H1 (cell line): ENCODE results near the gene EPHA2. TPM values are rescaled to one million over a fixed set of nuclear protein-coding genes. Genes with fewer than 3 reads are reported as not detected.

Source experiments
- CTCF ChIA-PET: fragments of 300-600 bp; sonication (Branson Sonifier 250); formaldehyde crosslinking; loops from one replicate; lab custom pipeline; 2021; ENCODE audit not compliant: partially characterized antibody; lab: Charles Lee
- POLR2A ChIA-PET: fragments of 300-600 bp; sonication (Branson Sonifier 250); formaldehyde crosslinking; loops from one replicate; lab custom pipeline; 2021; ENCODE audit warnings: inconsistent platforms; ENCODE audit not compliant: partially characterized antibody; lab: Charles Lee
- DNase-seq, 2 experiments: peaks; one replicate each; pipeline versions ENCODE4 v3.0.0 to v3.0.0-alpha.2; 2010 to 2022; ENCODE audit warnings: low spot score in 2 of 2, low read depth in 1 of 2, mixed read lengths in 1 of 2
- FAIRE-seq: peaks from 2 replicates; lab custom pipeline; 2011; peaks lifted over from hg19 to GRCh38; lab: Jason Lieb, UNC
- H2AFZ ChIP-seq: 2 replicates; pipeline ENCODE4 v1.8.1; 2012; ENCODE audit warnings: low read length, inconsistent platforms
- H2AK5ac ChIP-seq: 2 replicates; pipeline ENCODE4 v1.6.1; 2013; ENCODE audit warnings: low read depth, low read length
- H2BK120ac ChIP-seq: replicated peaks from 2 replicates; pipeline ENCODE3; 2013; ENCODE audit warnings: low read depth, low read length, inconsistent platforms
- H2BK12ac ChIP-seq: 2 replicates; pipeline ENCODE4 v1.6.1; 2013; ENCODE audit warnings: low read depth, low read length
- H2BK15ac ChIP-seq: 2 replicates; pipeline ENCODE4 v1.6.1; 2013; ENCODE audit warnings: low read length
- H2BK20ac ChIP-seq: 2 replicates; pipeline ENCODE4 v1.6.1; 2013; ENCODE audit warnings: low read length
- H2BK5ac ChIP-seq: 2 replicates; pipeline ENCODE4 v1.6.1; 2013; ENCODE audit warnings: low read depth, low read length
- H3K14ac ChIP-seq: 2 replicates; pipeline ENCODE4 v1.6.1; 2013; ENCODE audit warnings: inconsistent platforms; ENCODE audit not compliant: insufficient read length
- H3K18ac ChIP-seq: 2 replicates; pipeline ENCODE4 v1.6.1; 2013; ENCODE audit warnings: low read length; ENCODE audit errors: extremely low read depth
- H3K23ac ChIP-seq: 2 replicates; pipeline ENCODE4 v1.6.1; 2013; ENCODE audit warnings: inconsistent platforms; ENCODE audit not compliant: insufficient read length
- H3K23me2 ChIP-seq: 2 replicates; pipeline ENCODE4 v1.6.1; 2013; ENCODE audit warnings: low read depth, low read length
- H3K27ac ChIP-seq: 2 replicates; pipeline ENCODE4 v1.6.1; 2011; ENCODE audit warnings: low read depth, low read length, inconsistent platforms
- H3K27me3 ChIP-seq, 4 experiments: replicated peaks in 1 of 4; 1 replicate in 1 of 4; 2 replicates in 3 of 4; pipeline versions ENCODE4 v1.6.1 to v1.8.1; 2011 to 2013; ENCODE audit warnings: low read length in 3 of 4, mild to moderate bottlenecking in 3 of 4, inconsistent platforms in 2 of 4, mixed read lengths in 2 of 4, moderate library complexity in 1 of 4; ENCODE audit not compliant: control insufficient read depth in 3 of 4, insufficient read depth in 3 of 4; ENCODE audit errors: extremely low read depth in 1 of 4
- H3K36me3 ChIP-seq, 4 experiments: 2 replicates each; pipeline versions ENCODE4 v1.6.1 to v1.8.1; 2011 to 2013; ENCODE audit warnings: mild to moderate bottlenecking in 4 of 4, low read length in 3 of 4, moderate library complexity in 2 of 4, control low read depth in 1 of 4, inconsistent platforms in 1 of 4; ENCODE audit not compliant: insufficient read depth in 4 of 4, control insufficient read depth in 2 of 4
- H3K4ac ChIP-seq: replicated peaks from 2 replicates; pipeline ENCODE3; 2013; ENCODE audit warnings: low read length, low read depth, mixed read lengths, inconsistent platforms; ENCODE audit not compliant: insufficient read length
- H3K4me1 ChIP-seq, 4 experiments: replicated peaks in 1 of 4; 1 replicate in 1 of 4; 2 replicates in 3 of 4; pipeline versions ENCODE4 v1.6.1 to v1.8.1; 2011 to 2013; ENCODE audit warnings: low read length in 3 of 4, inconsistent platforms in 2 of 4, mixed read lengths in 1 of 4; ENCODE audit not compliant: insufficient read depth in 4 of 4, control insufficient read depth in 3 of 4
- H3K4me2 ChIP-seq, 2 experiments: 2 replicates each; pipeline versions ENCODE4 v1.6.1 to v1.8.1; 2011 to 2013; ENCODE audit warnings: low read depth in 2 of 2, low read length in 2 of 2, control low read depth in 1 of 2, inconsistent platforms in 1 of 2, mild to moderate bottlenecking in 1 of 2; ENCODE audit not compliant: insufficient read depth in 1 of 2
- H3K4me3 ChIP-seq, 4 experiments: fragments of 200-600, 300-600 bp in 1 of 4; sonication (generic), shearing (Covaris generic), sonication (Bioruptor Twin) in 1 of 4; 2 replicates each; pipeline versions ENCODE4 v1.5.1 to v1.8.1; 2011 to 2016; ENCODE audit warnings: low read length in 4 of 4, low read depth in 3 of 4, control low read depth in 2 of 4, inconsistent platforms in 2 of 4, mild to moderate bottlenecking in 2 of 4, mixed read lengths in 1 of 4, moderate library complexity in 1 of 4; ENCODE audit not compliant: insufficient read depth in 2 of 4; ENCODE audit errors: extremely low read depth in 1 of 4
- H3K56ac ChIP-seq: replicated peaks from 2 replicates; pipeline ENCODE3; 2013; ENCODE audit warnings: low read depth, mild to moderate bottlenecking, mixed read lengths, low read length, inconsistent platforms; ENCODE audit not compliant: insufficient read length
- H3K79me1 ChIP-seq: 2 replicates; pipeline ENCODE4 v1.6.1; 2013; ENCODE audit warnings: low read depth, low read length, control low read depth
- H3K79me2 ChIP-seq, 2 experiments: 2 replicates each; pipeline versions ENCODE4 v1.6.1 to v1.8.1; 2012 to 2013; ENCODE audit warnings: low read length in 2 of 2, mild to moderate bottlenecking in 2 of 2, inconsistent platforms in 1 of 2; ENCODE audit not compliant: insufficient read depth in 2 of 2, control insufficient read depth in 1 of 2
- H3K9ac ChIP-seq, 4 experiments: replicated peaks in 1 of 4; 1 replicate in 1 of 4; 2 replicates in 3 of 4; pipeline versions ENCODE4 v1.6.1 to v1.8.1; 2011 to 2013; ENCODE audit warnings: low read depth in 3 of 4, low read length in 3 of 4, control low read depth in 2 of 4, mild to moderate bottlenecking in 2 of 4, moderate library complexity in 2 of 4, inconsistent platforms in 1 of 4; ENCODE audit errors: extremely low read depth in 1 of 4
- H3K9me3 ChIP-seq, 2 experiments: 2 replicates each; pipeline versions ENCODE4 v1.6.1 to v1.8.1; 2012 to 2013; ENCODE audit warnings: mild to moderate bottlenecking in 2 of 2, moderate library complexity in 2 of 2, control low read depth in 1 of 2, inconsistent platforms in 1 of 2, low read depth in 1 of 2, low read length in 1 of 2, mixed read lengths in 1 of 2; ENCODE audit not compliant: insufficient read depth in 2 of 2
- H4K20me1 ChIP-seq, 2 experiments: replicated peaks in 1 of 2; 2 replicates each; pipeline versions ENCODE3 to v1.8.1; 2011 to 2013; ENCODE audit warnings: inconsistent platforms in 2 of 2, low read length in 2 of 2, mild to moderate bottlenecking in 1 of 2; ENCODE audit not compliant: insufficient read depth in 2 of 2, control insufficient read depth in 1 of 2
- H4K5ac ChIP-seq: 2 replicates; pipeline ENCODE4 v1.6.1; 2013; ENCODE audit warnings: low read length, low read depth, mixed read lengths, inconsistent platforms; ENCODE audit not compliant: insufficient read length
- H4K8ac ChIP-seq: 2 replicates; pipeline ENCODE4 v1.8.0; 2013; ENCODE audit warnings: mild to moderate bottlenecking, moderate library complexity, low read length, inconsistent platforms; ENCODE audit not compliant: insufficient read depth; ENCODE audit errors: extremely low read depth
- H4K91ac ChIP-seq: replicated peaks from 2 replicates; pipeline ENCODE3; 2013; ENCODE audit warnings: low read length, mixed read lengths, inconsistent platforms; ENCODE audit not compliant: insufficient read length
- ASH2L ChIP-seq: fragments of 200-600, 300-600 bp; sonication (generic); IDR thresholded peaks from one replicate; pipeline ENCODE4 v1.7.1; 2017; ENCODE audit warnings: low read length
- CHD2 ChIP-seq: IDR thresholded peaks from 2 replicates; pipeline ENCODE4 v1.6.1; 2012; ENCODE audit warnings: low read length, improper control_type of control experiment
- E2F6 ChIP-seq: IDR thresholded peaks from 2 replicates; pipeline ENCODE4 v1.6.1; 2012; ENCODE audit warnings: inconsistent platforms
- EGR1 ChIP-seq: IDR thresholded peaks from 2 replicates; pipeline ENCODE4 v1.6.1; 2011; ENCODE audit warnings: low read depth, low read length, borderline replicate concordance
- EP300 ChIP-seq, 2 experiments: IDR thresholded peaks; 1 replicate in 1 of 2; 2 replicates in 1 of 2; pipeline ENCODE4 v1.6.1; 2011 to 2012; ENCODE audit warnings: low read depth in 2 of 2, low read length in 2 of 2, mild to moderate bottlenecking in 2 of 2, borderline replicate concordance in 1 of 2, inconsistent platforms in 1 of 2, moderate library complexity in 1 of 2
- EZH2 ChIP-seq: fragments of 200-600 bp; sonication (generic); IDR thresholded peaks from 2 replicates; pipeline ENCODE4 v1.7.1; 2012; ENCODE audit warnings: low read depth, mild to moderate bottlenecking, moderate library complexity, low read length, inconsistent platforms; ENCODE audit not compliant: severe bottlenecking
- KDM1A ChIP-seq: fragments of 200-600, 300-600 bp; sonication (generic); IDR thresholded peaks from 2 replicates; pipeline ENCODE4 v1.7.1; 2016; ENCODE audit warnings: mild to moderate bottlenecking, low read length, borderline replicate concordance
- NANOG ChIP-seq: IDR thresholded peaks from 2 replicates; pipeline ENCODE4 v1.6.1; 2011; ENCODE audit warnings: low read length, low read depth, mild to moderate bottlenecking, inconsistent platforms; ENCODE audit not compliant: insufficient read depth, poor library complexity, severe bottlenecking
- NRF1 ChIP-seq: IDR thresholded peaks from 2 replicates; pipeline ENCODE4 v1.6.1; 2011; ENCODE audit warnings: mild to moderate bottlenecking, low read depth, low read length, improper control_type of control experiment
- POLR2A ChIP-seq, 2 experiments: IDR thresholded peaks; 1 replicate in 1 of 2; 2 replicates in 1 of 2; pipeline ENCODE4 v1.6.1; 2011; ENCODE audit warnings: low read depth in 2 of 2, low read length in 2 of 2, mild to moderate bottlenecking in 2 of 2; ENCODE audit errors: control extremely low read depth in 1 of 2
- POLR2AphosphoS5 ChIP-seq: IDR thresholded peaks from 2 replicates; pipeline ENCODE4 v1.6.1; 2011; ENCODE audit warnings: low read depth, low read length
- SRF ChIP-seq: IDR thresholded peaks from 2 replicates; pipeline ENCODE4 v1.6.1; 2011; ENCODE audit warnings: mild to moderate bottlenecking, low read depth, low read length, moderate library complexity
- WGBS, 2 experiments: shearing (Covaris generic) in 1 of 2; methylation state at CpG; one replicate each; pipeline versions ENCODE4 v1.1.6 to v1.1.7; 2013 to 2015; ENCODE audit warnings: low lambda C conversion rate in 2 of 2, mixed read lengths in 2 of 2, inconsistent platforms in 1 of 2, low coverage in 1 of 2, missing lambda C conversion rate in 1 of 2; ENCODE audit not compliant: insufficient replicate concordance in 2 of 2, insufficient coverage in 1 of 2, insufficient read length in 1 of 2; ENCODE audit errors: extremely low coverage in 1 of 2, missing lambda C conversion rate in 1 of 2; 5-methylcytosine and 5-hydroxymethylcytosine counted together
- polyA plus RNA-seq, 7 experiments: library from polyadenylated mRNA; depleted of rRNA in 3 of 7; stranded (reverse) in 5 of 7; unstranded in 2 of 7; fragments of >200 nt in 5 of 7; fragments of 200-250 nt in 2 of 7; gene quantifications; 1 replicate in 5 of 7; 2 replicates in 1 of 7; 4 replicates in 1 of 7; pipeline versions ENCODE4 v1.2.1 to v1.2.3, GENCODE V29; 2011 to 2013; ENCODE audit warnings: missing spikeins in 2 of 7, mixed read lengths in 2 of 7
- total RNA-seq: library from RNA; stranded (reverse); fragmentation: NEBNext Ultra II Directional; extraction: Animal tissue kit (Norgen Biotek cat#: 25700); gene quantifications from 2 replicates; pipeline ENCODE4 v1.2.1, GENCODE V29; 2021

Gene EPHA2
- total and polyA plus RNA-seq, 2 of the 8 experiments (the other 6 are each of a cell fraction or from before 2014, with no cell fraction given), result 26.8 to 33.6 TPM

- Histone ChIP-seq H3K18ac (no peak overlapping the region), H3K14ac (no peak overlapping the region), H4K8ac (0 out of 2 replicates have a peak overlapping the region, but pooled peaks have one; percentile 1), H3K27ac (no peak overlapping the region; the same call in 1 of the 2 replicates), H2BK120ac (no peak overlapping the region), H3K56ac (no peak overlapping the region), H2BK15ac (0 out of 2 replicates have a peak overlapping the region, but pooled peaks have one; percentile 61), H3K9me3 (no peaks in the 10 kb centered on the region), H2AK5ac (no peak overlapping the region), H3K36me3 (peaks cover 8 to 30% (median 18%) of the 10 kb centered on the region in 4 experiments), H3K9ac (no peak overlapping the region), H3K4me1 (peaks cover 0 to 31% (median 18%) of the 10 kb centered on the region in 4 experiments; a peak in 6 of 7 replicates), H3K4me2 (peak overlapping the region in 1 of 2 experiments; percentile 20; a peak in 1 of 4 replicates), H4K5ac (no peak overlapping the region), H2AFZ (no peak overlapping the region), H3K4me3 (no peak overlapping the region), H2BK12ac (no peak overlapping the region), H2BK20ac (0 out of 2 replicates have a peak overlapping the region, but pooled peaks have one; percentile 1), H3K27me3 (no peaks in the 10 kb centered on the region), H2BK5ac (peak overlapping the region; percentile 58), H3K23me2 (peaks cover 9% of the 10 kb centered on the region), H4K20me1 (peaks cover 21 to 51% of the 10 kb centered on the region in 2 experiments), H3K4ac (no peak overlapping the region), H3K79me1 (peaks cover 27% of the 10 kb centered on the region), H3K23ac (no peak overlapping the region), H3K79me2 (peaks cover 4 to 63% of the 10 kb centered on the region in 2 experiments; a peak in 3 of 4 replicates), H4K91ac (no peak overlapping the region)
- DNase-seq (no peak), FAIRE-seq (no peak)
- ChIA-PET CTCF (interaction anchor here (0.6 to 7.5 kb wide), 12 partner anchors 8 to 253 kb away, joined by 3 to 45 read pairs (median 6); no protein-coding TSS in a partner anchor), POLR2A (interaction anchor here (0.7 to 1.7 kb wide), 6 partner anchors 9 to 56 kb away, joined by 3 to 5 read pairs (median 3); no protein-coding TSS in a partner anchor)
- WGBS, 2 experiments, result 89% methylated on average over 7 of the region's 7 CpGs; no CpG with 5 or more reads in 1 of the 2 experiments
- TF ChIP-seq KDM1A (no peak), SRF (no peak), EP300 (IDR thresholded peaks at IDR 0.05; ENCODE audit: borderline replicate concordance in 1 of 2, low read depth in 2 of 2, low read length in 2 of 2) (no peak), CHD2 (no peak), E2F6 (no peak), NANOG (no peak), EZH2 (no peak), EGR1 (no peak), NRF1 (no peak), POLR2AphosphoS5 (no peak), ASH2L (no peak), POLR2A (IDR thresholded peaks at IDR 0.05; ENCODE audit: control extremely low read depth in 1 of 2, low read depth in 2 of 2, low read length in 2 of 2) (no peak)
Measured at GRCh38 chr1:16140068-16140596, 15.7 kb downstream of the EPHA2 start.
